ENCODE measurements around the gene CHKA. TPM values are rescaled to one million over a fixed set of nuclear protein-coding genes. Genes with fewer than 3 reads are reported as not detected.

The CHKA gene
- total and polyA plus RNA-seq, 2 experiments from 2014 or later = 37.1 to 94.4 TPM

DNA sequence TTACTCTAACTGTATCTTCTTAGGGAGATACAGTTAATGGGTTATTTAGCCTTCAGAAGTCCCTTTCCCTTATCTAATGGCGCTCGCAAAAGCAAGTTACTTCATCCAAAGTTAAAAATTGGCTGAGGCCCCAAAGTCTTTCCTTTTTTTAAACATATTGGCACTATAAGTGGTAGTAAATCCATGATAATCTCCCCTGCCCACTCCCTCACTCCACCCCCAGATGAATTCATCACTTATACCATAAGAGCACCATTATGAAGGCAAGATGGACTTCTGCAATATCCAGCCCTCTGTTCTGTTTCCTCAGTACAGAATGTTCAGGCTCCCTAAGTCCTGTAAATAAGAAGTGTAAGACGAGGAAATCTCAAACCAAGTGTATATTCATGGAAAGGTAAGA lies 37.7 kb downstream of the CHKA start (continued):
- no peak for TF ChIP-seq ZNF331 (CRISPR knock-in tag; IDR thresholded peaks at IDR 0.05; ENCODE audit: low read depth)
- no peak for TF ChIP-seq CREB1 (CRISPR knock-in tag; IDR thresholded peaks at IDR 0.05; ENCODE audit: low read depth)

DNA sequence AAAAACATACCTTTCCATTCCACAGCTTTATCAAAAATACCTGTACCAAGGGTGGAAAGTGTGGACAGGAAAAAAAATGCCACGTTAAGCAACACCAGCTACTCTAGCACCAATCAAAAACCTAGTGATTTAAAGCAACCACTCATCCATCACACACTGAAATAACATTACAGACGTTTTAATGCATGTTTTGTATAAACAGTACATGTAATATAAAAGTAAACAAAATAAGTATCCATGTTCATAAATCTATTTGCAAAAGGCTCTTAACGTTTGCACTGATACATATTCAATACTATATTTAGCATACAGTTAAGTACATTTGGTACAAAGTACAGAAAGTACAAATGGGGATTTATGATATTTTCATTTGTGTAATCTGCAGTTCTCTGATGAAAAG lies 38.7 kb downstream of the CHKA start:
- ATAC-seq = no peak
- Histone ChIP-seq H3K79me2 (replicated peaks; ENCODE audit: insufficient read depth) (peaks cover 95% of the 10 kb centered on the region), H3K27me3 (ENCODE audit: insufficient read depth) (no peaks in the 10 kb centered on the region), H3K4me2 (no peak overlapping the region), H3K9me2 (ENCODE audit: insufficient read depth) (no peaks in the 10 kb centered on the region), H2AFZ (no peak overlapping the region), H3K4me3 (no peak overlapping the region), H3K36me3 (ENCODE audit: insufficient read depth) (no peaks in the 10 kb centered on the region), H4K20me1 (replicated peaks; ENCODE audit: insufficient read depth) (peaks cover 50% of the 10 kb centered on the region), H3K27ac (ENCODE audit: low read depth) (0 out of 2 replicates have a peak overlapping the region, but pooled peaks have one; percentile 67), H3K4me1 (ENCODE audit: insufficient read depth) (no peaks in the 10 kb centered on the region), H3F3A (replicated peaks; ENCODE audit: low read depth) (peaks cover 6% of the 10 kb centered on the region; the same call in 1 of the 2 replicates)
- H3K9me3 Mint-ChIP-seq = no peaks in the 10 kb centered on the region
- no peak for DNase-seq (ENCODE audit: low spot score)
- peaks cover 42% of the 10 kb centered on the region for H3K36me3 Mint-ChIP-seq (ENCODE audit: low read depth)
- no peak overlapping the region for H3K4me3 Mint-ChIP-seq
- peaks cover 12% of the 10 kb centered on the region for H3K27me3 Mint-ChIP-seq (ENCODE audit: insufficient read depth, low read depth, poor library complexity)
- no peak overlapping the region for H3K27ac Mint-ChIP-seq
- TF ChIP-seq NANOG (IDR thresholded peaks at IDR 0.05; ENCODE audit: borderline replicate concordance) = no peak
- TF ChIP-seq ZNF114 (CRISPR knock-in tag; IDR thresholded peaks at IDR 0.05) = no peak
- TF ChIP-seq JUNB (IDR thresholded peaks at IDR 0.05; ENCODE audit: unreplicated experiment) = no peak
- TF ChIP-seq, protein P1, sequence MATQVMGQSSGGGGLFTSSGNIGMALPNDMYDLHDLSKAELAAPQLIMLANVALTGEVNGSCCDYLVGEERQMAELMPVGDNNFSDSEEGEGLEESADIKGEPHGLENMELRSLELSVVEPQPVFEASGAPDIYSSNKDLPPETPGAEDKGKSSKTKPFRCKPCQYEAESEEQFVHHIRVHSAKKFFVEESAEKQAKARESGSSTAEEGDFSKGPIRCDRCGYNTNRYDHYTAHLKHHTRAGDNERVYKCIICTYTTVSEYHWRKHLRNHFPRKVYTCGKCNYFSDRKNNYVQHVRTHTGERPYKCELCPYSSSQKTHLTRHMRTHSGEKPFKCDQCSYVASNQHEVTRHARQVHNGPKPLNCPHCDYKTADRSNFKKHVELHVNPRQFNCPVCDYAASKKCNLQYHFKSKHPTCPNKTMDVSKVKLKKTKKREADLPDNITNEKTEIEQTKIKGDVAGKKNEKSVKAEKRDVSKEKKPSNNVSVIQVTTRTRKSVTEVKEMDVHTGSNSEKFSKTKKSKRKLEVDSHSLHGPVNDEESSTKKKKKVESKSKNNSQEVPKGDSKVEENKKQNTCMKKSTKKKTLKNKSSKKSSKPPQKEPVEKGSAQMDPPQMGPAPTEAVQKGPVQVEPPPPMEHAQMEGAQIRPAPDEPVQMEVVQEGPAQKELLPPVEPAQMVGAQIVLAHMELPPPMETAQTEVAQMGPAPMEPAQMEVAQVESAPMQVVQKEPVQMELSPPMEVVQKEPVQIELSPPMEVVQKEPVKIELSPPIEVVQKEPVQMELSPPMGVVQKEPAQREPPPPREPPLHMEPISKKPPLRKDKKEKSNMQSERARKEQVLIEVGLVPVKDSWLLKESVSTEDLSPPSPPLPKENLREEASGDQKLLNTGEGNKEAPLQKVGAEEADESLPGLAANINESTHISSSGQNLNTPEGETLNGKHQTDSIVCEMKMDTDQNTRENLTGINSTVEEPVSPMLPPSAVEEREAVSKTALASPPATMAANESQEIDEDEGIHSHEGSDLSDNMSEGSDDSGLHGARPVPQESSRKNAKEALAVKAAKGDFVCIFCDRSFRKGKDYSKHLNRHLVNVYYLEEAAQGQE (IDR thresholded peaks at IDR 0.05; ENCODE audit: unreplicated experiment) = no peak
- TF ChIP-seq, protein P2, sequence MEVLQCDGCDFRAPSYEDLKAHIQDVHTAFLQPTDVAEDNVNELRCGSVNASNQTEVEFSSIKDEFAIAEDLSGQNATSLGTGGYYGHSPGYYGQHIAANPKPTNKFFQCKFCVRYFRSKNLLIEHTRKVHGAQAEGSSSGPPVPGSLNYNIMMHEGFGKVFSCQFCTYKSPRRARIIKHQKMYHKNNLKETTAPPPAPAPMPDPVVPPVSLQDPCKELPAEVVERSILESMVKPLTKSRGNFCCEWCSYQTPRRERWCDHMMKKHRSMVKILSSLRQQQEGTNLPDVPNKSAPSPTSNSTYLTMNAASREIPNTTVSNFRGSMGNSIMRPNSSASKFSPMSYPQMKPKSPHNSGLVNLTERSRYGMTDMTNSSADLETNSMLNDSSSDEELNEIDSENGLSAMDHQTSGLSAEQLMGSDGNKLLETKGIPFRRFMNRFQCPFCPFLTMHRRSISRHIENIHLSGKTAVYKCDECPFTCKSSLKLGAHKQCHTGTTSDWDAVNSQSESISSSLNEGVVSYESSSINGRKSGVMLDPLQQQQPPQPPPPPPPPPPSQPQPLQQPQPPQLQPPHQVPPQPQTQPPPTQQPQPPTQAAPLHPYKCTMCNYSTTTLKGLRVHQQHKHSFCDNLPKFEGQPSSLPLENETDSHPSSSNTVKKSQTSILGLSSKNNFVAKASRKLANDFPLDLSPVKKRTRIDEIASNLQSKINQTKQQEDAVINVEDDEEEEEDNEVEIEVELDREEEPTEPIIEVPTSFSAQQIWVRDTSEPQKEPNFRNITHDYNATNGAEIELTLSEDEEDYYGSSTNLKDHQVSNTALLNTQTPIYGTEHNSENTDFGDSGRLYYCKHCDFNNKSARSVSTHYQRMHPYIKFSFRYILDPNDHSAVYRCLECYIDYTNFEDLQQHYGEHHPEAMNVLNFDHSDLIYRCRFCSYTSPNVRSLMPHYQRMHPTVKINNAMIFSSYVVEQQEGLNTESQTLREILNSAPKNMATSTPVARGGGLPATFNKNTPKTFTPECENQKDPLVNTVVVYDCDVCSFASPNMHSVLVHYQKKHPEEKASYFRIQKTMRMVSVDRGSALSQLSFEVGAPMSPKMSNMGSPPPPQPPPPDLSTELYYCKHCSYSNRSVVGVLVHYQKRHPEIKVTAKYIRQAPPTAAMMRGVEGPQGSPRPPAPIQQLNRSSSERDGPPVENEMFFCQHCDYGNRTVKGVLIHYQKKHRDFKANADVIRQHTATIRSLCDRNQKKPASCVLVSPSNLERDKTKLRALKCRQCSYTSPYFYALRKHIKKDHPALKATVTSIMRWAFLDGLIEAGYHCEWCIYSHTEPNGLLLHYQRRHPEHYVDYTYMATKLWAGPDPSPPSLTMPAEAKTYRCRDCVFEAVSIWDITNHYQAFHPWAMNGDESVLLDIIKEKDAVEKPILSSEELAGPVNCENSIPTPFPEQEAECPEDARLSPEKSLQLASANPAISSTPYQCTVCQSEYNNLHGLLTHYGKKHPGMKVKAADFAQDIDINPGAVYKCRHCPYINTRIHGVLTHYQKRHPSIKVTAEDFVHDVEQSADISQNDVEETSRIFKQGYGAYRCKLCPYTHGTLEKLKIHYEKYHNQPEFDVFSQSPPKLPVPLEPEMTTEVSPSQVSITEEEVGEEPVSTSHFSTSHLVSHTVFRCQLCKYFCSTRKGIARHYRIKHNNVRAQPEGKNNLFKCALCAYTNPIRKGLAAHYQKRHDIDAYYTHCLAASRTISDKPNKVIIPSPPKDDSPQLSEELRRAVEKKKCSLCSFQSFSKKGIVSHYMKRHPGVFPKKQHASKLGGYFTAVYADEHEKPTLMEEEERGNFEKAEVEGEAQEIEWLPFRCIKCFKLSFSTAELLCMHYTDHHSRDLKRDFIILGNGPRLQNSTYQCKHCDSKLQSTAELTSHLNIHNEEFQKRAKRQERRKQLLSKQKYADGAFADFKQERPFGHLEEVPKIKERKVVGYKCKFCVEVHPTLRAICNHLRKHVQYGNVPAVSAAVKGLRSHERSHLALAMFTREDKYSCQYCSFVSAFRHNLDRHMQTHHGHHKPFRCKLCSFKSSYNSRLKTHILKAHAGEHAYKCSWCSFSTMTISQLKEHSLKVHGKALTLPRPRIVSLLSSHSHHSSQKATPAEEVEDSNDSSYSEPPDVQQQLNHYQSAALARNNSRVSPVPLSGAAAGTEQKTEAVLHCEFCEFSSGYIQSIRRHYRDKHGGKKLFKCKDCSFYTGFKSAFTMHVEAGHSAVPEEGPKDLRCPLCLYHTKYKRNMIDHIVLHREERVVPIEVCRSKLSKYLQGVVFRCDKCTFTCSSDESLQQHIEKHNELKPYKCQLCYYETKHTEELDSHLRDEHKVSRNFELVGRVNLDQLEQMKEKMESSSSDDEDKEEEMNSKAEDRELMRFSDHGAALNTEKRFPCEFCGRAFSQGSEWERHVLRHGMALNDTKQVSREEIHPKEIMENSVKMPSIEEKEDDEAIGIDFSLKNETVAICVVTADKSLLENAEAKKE (CRISPR knock-in tag; IDR thresholded peaks at IDR 0.05) = no peak
- no peak for TF ChIP-seq POLR2AphosphoS5 (IDR thresholded peaks at IDR 0.05; ENCODE audit: low read depth)
- no peak for TF ChIP-seq EZH2phosphoT487 (IDR thresholded peaks at IDR 0.05; ENCODE audit: unreplicated experiment)
- TF ChIP-seq CREB1 (CRISPR knock-in tag; IDR thresholded peaks at IDR 0.05; ENCODE audit: low read depth) = no peak
- TF ChIP-seq, protein P3, sequence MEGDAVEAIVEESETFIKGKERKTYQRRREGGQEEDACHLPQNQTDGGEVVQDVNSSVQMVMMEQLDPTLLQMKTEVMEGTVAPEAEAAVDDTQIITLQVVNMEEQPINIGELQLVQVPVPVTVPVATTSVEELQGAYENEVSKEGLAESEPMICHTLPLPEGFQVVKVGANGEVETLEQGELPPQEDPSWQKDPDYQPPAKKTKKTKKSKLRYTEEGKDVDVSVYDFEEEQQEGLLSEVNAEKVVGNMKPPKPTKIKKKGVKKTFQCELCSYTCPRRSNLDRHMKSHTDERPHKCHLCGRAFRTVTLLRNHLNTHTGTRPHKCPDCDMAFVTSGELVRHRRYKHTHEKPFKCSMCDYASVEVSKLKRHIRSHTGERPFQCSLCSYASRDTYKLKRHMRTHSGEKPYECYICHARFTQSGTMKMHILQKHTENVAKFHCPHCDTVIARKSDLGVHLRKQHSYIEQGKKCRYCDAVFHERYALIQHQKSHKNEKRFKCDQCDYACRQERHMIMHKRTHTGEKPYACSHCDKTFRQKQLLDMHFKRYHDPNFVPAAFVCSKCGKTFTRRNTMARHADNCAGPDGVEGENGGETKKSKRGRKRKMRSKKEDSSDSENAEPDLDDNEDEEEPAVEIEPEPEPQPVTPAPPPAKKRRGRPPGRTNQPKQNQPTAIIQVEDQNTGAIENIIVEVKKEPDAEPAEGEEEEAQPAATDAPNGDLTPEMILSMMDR (conservative IDR thresholded peaks at IDR 0.05; ENCODE audit: low read depth in 2 of 2) = no peak
- peaks cover 3% of the 10 kb centered on the region; the same call in 1 of the 3 replicates for H3K4me1 Mint-ChIP-seq
